Stimulated activated CD8-positive, alpha-beta memory T cell treated with anti-CD3 and anti-CD28 coated beads, Interleukin-7, amount 100 ng/mL, for 48 hours (primary cell): ENCODE data around the gene USP17L21.
"Not testable (repeated sequence)": the region's sequence is repeated elsewhere in the genome, so short reads cannot be mapped to it uniquely, and the experiment has no call there.

Experiments
- DNase-seq, 2 donors: peaks; one replicate each; pipeline ENCODE4 v3.0.0-alpha.2; 2020; ENCODE audit warnings: low read depth in 1 of 2; ENCODE audit errors: extremely low read depth in 1 of 2

The USP17L21 gene

GRCh38 chr4:9262572-9262971 lies at the start of gene USP17L21:
Gene USP17L21 (plus strand): TSS chr4:9262872. CDS start chr4:9262872, 0 bp downstream.
- not testable (repeated sequence) for DNase-seq

GRCh38 chr4:9214701-9215100 lies 48.0 kb upstream of the USP17L21 start:
- DNase-seq, result not testable (repeated sequence)

GRCh38 chr4:9215105-9215504 lies 47.6 kb upstream of the USP17L21 start, which contains the start of gene USP17L11:
Gene USP17L11 (plus strand): TSS chr4:9215405. CDS start chr4:9215405, 0 bp downstream.
- DNase-seq, result not testable (repeated sequence)

- not testable (repeated sequence) for DNase-seq
Measured at GRCh38 chr4:9219852-9220251, 42.8 kb upstream of the USP17L21 start, which contains the start of gene USP17L12. Gene USP17L12 (plus strand): TSS chr4:9220152. CDS start chr4:9220152, 0 bp downstream.

GRCh38 chr4:9224596-9224995 lies 38.1 kb upstream of the USP17L21 start, which contains the start of gene USP17L13:
Gene USP17L13 (plus strand): TSS chr4:9224896. CDS start chr4:9224896, 0 bp downstream.
- not testable (repeated sequence) for DNase-seq

GRCh38 chr4:9230249-9230648 lies 32.4 kb upstream of the USP17L21 start:
- DNase-seq, result not testable (repeated sequence)

GRCh38 chr4:9234085-9234484 lies 28.6 kb upstream of the USP17L21 start, which contains the start of gene USP17L15:
Gene USP17L15 (plus strand): TSS chr4:9234385. CDS start chr4:9234385, 0 bp downstream.
- DNase-seq, result not testable (repeated sequence)

GRCh38 chr4:9238461-9238860 lies 24.2 kb upstream of the USP17L21 start:
- DNase-seq, result not testable (repeated sequence)

- DNase-seq, result not testable (repeated sequence)
Measured at GRCh38 chr4:9243579-9243978, 19.1 kb upstream of the USP17L21 start, which contains the start of gene USP17L17. Gene USP17L17 (plus strand): TSS chr4:9243879. CDS start chr4:9243879, 0 bp downstream.

GRCh38 chr4:9247953-9248680 lies 14.6 kb upstream of the USP17L21 start, which contains the start of gene USP17L18:
Gene USP17L18 (plus strand): TSS chr4:9248630. CDS start chr4:9248630, 0 bp downstream.
- DNase-seq, result not testable (repeated sequence)

- DNase-seq, result not testable (repeated sequence)
Measured at GRCh38 chr4:9253078-9253477, 9.6 kb upstream of the USP17L21 start, which contains the start of gene USP17L19. Gene USP17L19 (plus strand): TSS chr4:9253378. CDS start chr4:9253378, 0 bp downstream.

GRCh38 chr4:9257824-9258223 lies 4.8 kb upstream of the USP17L21 start, which contains the start of gene USP17L20:
Gene USP17L20 (plus strand): TSS chr4:9258124. CDS start chr4:9258124, 0 bp downstream.
- not testable (repeated sequence) for DNase-seq

GRCh38 chr4:9267319-9267718 lies 4.6 kb downstream of the USP17L21 start, which contains the start of gene USP17L22:
Gene USP17L22 (plus strand): TSS chr4:9267619. CDS start chr4:9267619, 0 bp downstream.
- not testable (repeated sequence) for DNase-seq

GRCh38 chr4:9271719-9272118 lies 9.0 kb downstream of the USP17L21 start:
- DNase-seq, result not testable (repeated sequence)
